Ovary (tissue), 9 donors: Measurements from ENCODE around the gene HERPUD1. TPM values are rescaled to one million over a fixed set of nuclear protein-coding genes. Genes with fewer than 3 reads are reported as not detected.

Source experiments
- DNase-seq, 5 donors: peaks; one replicate each; pipeline ENCODE4 v3.0.0-alpha.2; 2019 to 2020
- H3K27ac ChIP-seq, 2 donors: fragments of 200-600 bp; one replicate each; pipeline versions ENCODE4 v1.5.1 to v1.8.0; 2019 to 2022
- H3K27me3 ChIP-seq: fragments of 200-600 bp; one replicate; pipeline ENCODE4 v1.8.0; 2022
- H3K36me3 ChIP-seq: fragments of 200-600 bp; sonication (generic); one replicate; pipeline ENCODE4 v1.5.1; 2019
- H3K4me1 ChIP-seq: one replicate; pipeline ENCODE4 v1.8.1; 2013; ENCODE audit warnings: mild to moderate bottlenecking, moderate library complexity; ENCODE audit not compliant: insufficient read depth
- H3K4me3 ChIP-seq: fragments of 200-600 bp; sonication (generic); one replicate; pipeline ENCODE4 v1.5.1; 2017
- H3K9me3 ChIP-seq, 2 donors: fragments of 200-600 bp in 1 of 2; sonication (generic) in 1 of 2; one replicate each; pipeline versions ENCODE4 v1.5.1 to v1.8.1; 2013 to 2019; ENCODE audit warnings: mild to moderate bottlenecking in 1 of 2, moderate library complexity in 1 of 2
- EP300 ChIP-seq: sonication (generic); formaldehyde crosslinking; IDR thresholded peaks from one replicate; pipeline ENCODE4 v1.6.1; 2017; ENCODE audit warnings: antibody characterized with exemption
- POLR2A ChIP-seq: fragments of 450-650 bp; IDR thresholded peaks from one replicate; pipeline ENCODE4 v1.6.1; 2017; ENCODE audit warnings: antibody characterized with exemption, mild to moderate bottlenecking, moderate library complexity
- WGBS, 3 donors: extraction: QIAGEN DNeasy Blood & Tissue Kit in 1 of 3; methylation state at CpG; one replicate each; pipeline versions ENCODE4 v1.1.5 to v1.1.7; 2013 to 2017; 5-methylcytosine and 5-hydroxymethylcytosine counted together
- intact Hi-C, 4 donors: fragments of 100-400 bp; cut with DNase I; formaldehyde crosslinking; loops; one replicate each; pipeline versions ENCODE4 v1.11.0 to v1.15.1; 2022 to 2023
- polyA plus RNA-seq, 2 donors: library from polyadenylated mRNA; stranded (reverse); fragments of 200-250 nt in 1 of 2; fragments of 350-450 nt in 1 of 2; fragmentation: Illumina TruSeq in 1 of 2; extraction: RNeasy Lipid Tissue Mini Kit (QIAGEN cat#74804) in 1 of 2; gene quantifications; one replicate each; pipeline ENCODE4 v1.2.3, GENCODE V29; 2013 to 2014
- total RNA-seq, 7 donors: library from RNA; depleted of rRNA in 2 of 7; stranded (reverse); fragments of >200 nt in 2 of 7; fragmentation: NEBNext Ultra II Directional in 3 of 7; extraction: Animal tissue kit (Norgen Biotek cat#: 25700) in 3 of 7; gene quantifications; one replicate each; pipeline versions ENCODE4 v1.1.0 to v1.2.4, GENCODE V29; 2016 to 2023
- TF ChIP-seq, protein P1 (sequence below), 3 donors: fragments of 450-650 bp in 2 of 3; fragments of 200-600 bp in 1 of 3; IDR thresholded peaks; one replicate each; pipeline versions ENCODE4 v1.5.1 to v1.8.0; 2016 to 2022; ENCODE audit warnings: antibody characterized with exemption in 3 of 3, mild to moderate bottlenecking in 1 of 3
- donor health status: DM: no; HTN: no; CAD: no; lungs with moderate emphysema.
- donor health status: DM: no; HTN: no; CAD: no.
- donor health status: Bipolar disorder and iron deficiency.
- donor health status: DM: yes; HTN: yes; CAD: no.
- donor health status: DM: no; HTN: no; CAD: no.
- donor health status: DM: yes; HTN: yes; CAD: no.

Gene HERPUD1
- total and polyA plus RNA-seq, 9 donors, result 95.4 to 299 (median 192) TPM

DNA sequence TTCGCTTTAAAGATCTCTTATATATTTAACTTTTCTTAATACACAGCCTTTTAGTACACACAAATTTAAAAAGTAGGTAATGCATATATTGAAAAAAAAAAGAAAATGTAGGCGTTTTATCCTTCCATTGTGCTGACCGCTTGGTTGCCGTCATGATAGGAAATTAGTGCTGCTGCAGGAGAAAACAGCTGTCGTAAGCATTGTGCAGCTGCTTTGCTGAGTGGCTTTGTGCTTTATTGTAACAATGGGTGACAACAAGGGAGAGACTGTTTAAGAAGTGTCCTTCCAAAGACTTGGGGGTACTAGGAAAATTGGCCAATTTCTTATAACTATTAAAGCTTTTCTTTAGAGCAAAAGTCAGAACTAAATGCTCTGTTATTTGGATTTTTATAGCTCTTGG is 5.0 kb downstream of the HERPUD1 start:
- H3K4me3 ChIP-seq, result no peak overlapping the region
- DNase-seq, result no peak
- TF ChIP-seq POLR2A, result no peak
- TF ChIP-seq, protein P1, sequence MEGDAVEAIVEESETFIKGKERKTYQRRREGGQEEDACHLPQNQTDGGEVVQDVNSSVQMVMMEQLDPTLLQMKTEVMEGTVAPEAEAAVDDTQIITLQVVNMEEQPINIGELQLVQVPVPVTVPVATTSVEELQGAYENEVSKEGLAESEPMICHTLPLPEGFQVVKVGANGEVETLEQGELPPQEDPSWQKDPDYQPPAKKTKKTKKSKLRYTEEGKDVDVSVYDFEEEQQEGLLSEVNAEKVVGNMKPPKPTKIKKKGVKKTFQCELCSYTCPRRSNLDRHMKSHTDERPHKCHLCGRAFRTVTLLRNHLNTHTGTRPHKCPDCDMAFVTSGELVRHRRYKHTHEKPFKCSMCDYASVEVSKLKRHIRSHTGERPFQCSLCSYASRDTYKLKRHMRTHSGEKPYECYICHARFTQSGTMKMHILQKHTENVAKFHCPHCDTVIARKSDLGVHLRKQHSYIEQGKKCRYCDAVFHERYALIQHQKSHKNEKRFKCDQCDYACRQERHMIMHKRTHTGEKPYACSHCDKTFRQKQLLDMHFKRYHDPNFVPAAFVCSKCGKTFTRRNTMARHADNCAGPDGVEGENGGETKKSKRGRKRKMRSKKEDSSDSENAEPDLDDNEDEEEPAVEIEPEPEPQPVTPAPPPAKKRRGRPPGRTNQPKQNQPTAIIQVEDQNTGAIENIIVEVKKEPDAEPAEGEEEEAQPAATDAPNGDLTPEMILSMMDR (IDR thresholded peaks at IDR 0.05), result no peak
- H3K27ac ChIP-seq, result no peak overlapping the region
- intact Hi-C loops, result loop anchor here in 2 of 4 donors (10.0 kb wide), 2 partner anchors 62 to 798 kb away; partner anchors contain the start of gene KATNB1 (in 1 of the 2)
- WGBS, 3 donors, result 88 to 92% (median 89%) methylated on average over 5 of the region's 5 CpGs
- H3K9me3 ChIP-seq, result no peaks in the 10 kb centered on the region
- peaks cover 2% of the 10 kb centered on the region for H3K4me1 ChIP-seq
- no peaks in the 10 kb centered on the region for H3K36me3 ChIP-seq
- no peaks in the 10 kb centered on the region for H3K27me3 ChIP-seq

DNA sequence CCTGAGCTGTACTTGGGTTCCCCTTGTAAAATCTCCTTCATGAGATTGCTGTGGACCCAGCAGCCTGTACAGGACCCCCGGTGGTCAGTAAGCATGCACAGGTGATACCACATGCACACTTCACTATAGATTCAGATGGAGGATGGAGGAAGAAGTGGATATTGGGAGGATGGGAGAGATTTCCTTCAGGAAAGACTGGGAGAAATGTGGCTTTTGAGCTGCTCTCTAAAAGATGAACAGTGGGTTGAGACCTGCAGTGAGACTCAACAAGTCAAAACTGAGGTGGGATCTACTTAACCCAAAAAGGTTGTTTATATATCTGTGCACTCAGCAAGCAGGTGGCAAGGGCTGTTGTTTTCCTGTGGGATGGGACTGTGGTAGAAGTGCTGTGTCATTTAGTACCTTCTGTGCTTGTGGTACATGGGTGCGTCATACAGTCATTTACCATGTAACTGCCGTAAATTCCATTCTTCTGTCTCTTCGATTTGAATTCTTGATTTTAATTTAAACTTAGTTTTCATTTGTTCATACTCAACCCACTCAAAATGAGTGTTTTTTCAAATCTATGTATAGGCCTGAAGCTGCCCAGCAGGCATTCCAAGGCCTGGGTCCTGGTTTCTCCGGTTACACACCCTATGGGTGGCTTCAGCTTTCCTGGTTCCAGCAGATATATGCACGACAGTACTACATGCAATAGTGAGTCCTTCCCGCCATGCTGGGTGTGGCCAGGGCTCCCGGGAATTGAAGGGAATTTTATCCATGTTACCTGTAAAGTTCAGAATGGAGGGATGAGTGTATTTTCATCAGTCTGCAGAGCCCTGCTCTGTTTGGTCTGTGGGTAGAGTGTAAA is 6.9 kb downstream of the HERPUD1 start:
- peak in 1 of 5 donors; percentile 16 for DNase-seq
- Histone ChIP-seq H3K9me3 (no peaks in the 10 kb centered on the region), H3K36me3 (no peaks in the 10 kb centered on the region), H3K4me1 (peaks cover 2% of the 10 kb centered on the region), H3K27ac (no peak overlapping the region), H3K27me3 (no peaks in the 10 kb centered on the region), H3K4me3 (no peak overlapping the region)
- TF ChIP-seq, protein P1 (IDR thresholded peaks at IDR 0.05), result no peak
- no peak for TF ChIP-seq EP300
- TF ChIP-seq POLR2A, result no peak
- intact Hi-C loops, result loop anchor here in 2 of 4 donors (10.0 kb wide), 2 partner anchors 64 to 796 kb away; partner anchors contain the start of gene KATNB1 (in 1 of the 2)
- WGBS, 3 donors, result 84 to 86% (median 86%) methylated on average over 8 of the region's 8 CpGs

DNA sequence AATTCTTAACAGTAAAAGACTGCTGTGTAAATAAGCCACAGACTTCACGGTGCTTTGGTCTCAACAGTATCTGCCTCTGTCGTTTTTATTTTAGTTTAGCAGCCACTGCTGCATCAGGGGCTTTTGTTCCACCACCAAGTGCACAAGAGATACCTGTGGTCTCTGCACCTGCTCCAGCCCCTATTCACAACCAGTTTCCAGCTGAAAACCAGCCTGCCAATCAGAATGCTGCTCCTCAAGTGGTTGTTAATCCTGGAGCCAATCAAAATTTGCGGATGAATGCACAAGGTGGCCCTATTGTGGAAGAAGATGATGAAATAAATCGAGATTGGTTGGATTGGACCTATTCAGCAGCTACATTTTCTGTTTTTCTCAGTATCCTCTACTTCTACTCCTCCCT is 7.9 kb downstream of the HERPUD1 start:
- DNase-seq, result no peak
- Histone ChIP-seq H3K36me3 (no peaks in the 10 kb centered on the region), H3K4me1 (peaks cover 5% of the 10 kb centered on the region), H3K27me3 (no peaks in the 10 kb centered on the region), H3K27ac (no peak overlapping the region), H3K9me3 (no peaks in the 10 kb centered on the region), H3K4me3 (no peak overlapping the region)
- no peak for TF ChIP-seq POLR2A
- TF ChIP-seq, protein P1 (IDR thresholded peaks at IDR 0.05), result no peak
- TF ChIP-seq EP300, result no peak
- WGBS, 3 donors, result 81 to 89% (median 88%) methylated on average over 4 of the region's 4 CpGs
- intact Hi-C loops, result loop anchor here in 2 of 4 donors (2.0 to 10.0 kb wide), 4 partner anchors 65 to 795 kb away; partner anchors contain the start of gene KATNB1 (in 1 of the 2)

DNA sequence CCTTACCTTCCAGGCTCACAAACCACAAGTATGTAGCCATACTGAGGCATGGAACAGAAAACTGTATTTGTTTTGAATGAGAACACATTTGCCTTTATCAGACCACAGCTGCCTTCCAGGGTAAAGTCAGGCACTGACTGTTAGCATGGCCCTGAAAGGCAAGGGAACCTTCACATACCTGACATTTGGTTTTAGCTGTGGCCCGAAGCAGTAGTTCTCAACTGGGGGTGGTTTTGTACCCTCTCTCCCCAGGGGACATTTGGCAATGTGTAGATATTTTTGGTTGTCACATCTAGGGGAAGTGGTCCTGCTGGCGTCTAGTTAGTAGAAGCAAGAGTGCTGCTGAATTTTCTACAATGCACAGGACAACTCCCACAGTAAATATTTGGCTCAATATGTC is 9.2 kb downstream of the HERPUD1 start:
- intact Hi-C loops, result loop anchor here in 1 of 4 donors (2.0 to 10.0 kb wide), 2 partner anchors 68 to 86 kb away; no protein-coding TSS in a partner anchor
- Histone ChIP-seq H3K4me3 (no peak overlapping the region), H3K27me3 (no peaks in the 10 kb centered on the region), H3K27ac (no peak overlapping the region), H3K9me3 (no peaks in the 10 kb centered on the region), H3K36me3 (no peaks in the 10 kb centered on the region), H3K4me1 (peaks cover 10% of the 10 kb centered on the region)
- no peak for DNase-seq
- 62 to 78% (median 77%) methylated on average over 2 of the region's 2 CpGs for WGBS, 3 donors
- TF ChIP-seq EP300 (no peak), POLR2A (no peak)
- TF ChIP-seq, protein P1 (IDR thresholded peaks at IDR 0.05), result no peak
